Stimulated activated CD4-positive, alpha-beta T cell treated with anti-CD3 and anti-CD28 coated beads, TNF-alpha, amount 100 ng/mL, for 48 hours (primary cell): ENCODE results near the gene PAK1.
"Not testable (repeated sequence)": the region's sequence is repeated elsewhere in the genome, so short reads cannot be mapped to it uniquely, and the experiment has no call there.

Source experiments
- DNase-seq, 3 donors: peaks; one replicate each; pipeline ENCODE4 v3.0.0-alpha.2; 2020; ENCODE audit warnings: low read depth in 3 of 3

PAK1 gene

GRCh38 chr11:77473801-77474683 lies at the start of gene PAK1:
TSS of gene PAK1 (minus strand) at chr11:77474094. CDS start at chr11:77392520, 81,574 bp downstream.
- peak; percentile 61 to 80 (median 80) for DNase-seq

DNA sequence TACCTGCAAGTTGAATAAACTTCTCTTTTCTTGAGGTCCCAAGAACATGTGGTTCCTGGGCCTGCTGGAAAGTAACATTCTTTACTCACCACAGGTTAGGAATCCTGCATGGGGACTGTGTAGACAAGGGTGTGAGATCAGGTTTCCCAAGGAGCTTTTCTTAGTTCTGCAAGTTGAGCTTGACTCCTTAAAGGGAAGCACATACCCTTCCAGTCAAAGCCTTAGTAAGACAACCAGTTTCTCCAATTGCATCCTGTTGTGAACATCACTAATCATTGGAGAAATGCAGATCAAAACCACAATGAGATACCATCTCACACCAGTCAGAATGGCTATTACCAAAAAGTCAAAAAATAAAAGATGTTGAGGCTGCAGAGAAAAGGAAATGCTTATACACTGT lies 48.3 kb upstream of the PAK1 start:
- DNase-seq: no peak

DNA sequence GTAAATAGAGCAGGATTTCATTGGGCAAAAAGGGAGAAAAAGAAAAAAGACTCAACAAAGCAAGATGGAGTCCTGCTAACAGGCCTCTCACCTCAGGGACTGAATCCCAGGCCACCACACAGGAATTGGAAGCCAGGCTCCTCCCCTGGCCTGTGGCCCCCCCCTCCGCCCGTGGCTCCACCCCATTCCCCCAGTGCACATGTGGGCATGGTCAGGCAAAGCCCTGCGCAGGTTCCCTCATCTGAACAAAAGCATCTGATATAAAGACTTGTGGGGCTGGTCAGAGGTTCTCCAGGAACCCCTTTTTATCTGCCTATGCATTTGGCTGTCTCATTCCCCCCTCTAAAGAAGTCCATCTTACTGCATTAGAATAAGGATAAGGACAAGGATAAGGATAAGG lies 46.0 kb upstream of the PAK1 start:
- DNase-seq: no peak

DNA sequence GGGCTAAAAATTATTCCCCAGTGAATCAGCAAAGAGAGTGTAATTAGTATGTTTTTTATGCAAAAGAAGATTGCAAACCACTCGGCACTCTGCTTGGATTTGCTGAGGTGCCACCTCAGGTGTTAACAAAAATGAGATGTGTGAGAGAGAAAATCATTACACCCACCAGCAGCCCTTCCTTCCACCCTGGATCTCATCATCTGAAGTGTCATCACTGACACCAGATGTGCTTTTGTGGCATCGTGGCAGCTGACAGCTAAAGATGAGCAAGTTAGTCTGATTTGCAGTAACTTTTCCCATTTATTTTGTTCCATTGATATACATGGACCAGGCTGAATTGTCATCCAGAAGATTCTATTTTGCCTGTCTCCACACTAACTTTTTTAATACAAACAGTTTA lies 44.6 kb upstream of the PAK1 start:
- DNase-seq: no peak

GRCh38 chr11:77517753-77518152 lies 43.9 kb upstream of the PAK1 start:
- DNase-seq: no peak

- no peak for DNase-seq
Measured at GRCh38 chr11:77517226-77517625, 43.3 kb upstream of the PAK1 start.

DNA sequence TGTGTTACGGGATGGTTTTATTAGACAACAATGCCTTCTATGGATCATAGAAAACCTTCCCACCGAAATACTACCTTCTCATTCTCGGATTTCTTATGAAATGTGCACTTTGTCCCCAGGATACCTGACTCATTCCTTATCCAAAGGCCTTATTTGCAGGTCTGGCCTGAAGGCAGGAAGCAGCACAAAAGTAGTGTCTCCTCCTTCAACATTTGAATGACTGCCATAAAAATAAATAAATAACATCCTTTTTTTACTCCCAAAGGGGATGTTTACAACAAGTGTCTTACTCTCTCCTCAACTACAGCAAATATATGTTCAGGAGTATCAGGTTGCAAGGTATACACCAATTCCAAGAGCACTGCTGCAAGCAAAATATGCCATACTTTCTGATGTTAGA lies 41.6 kb upstream of the PAK1 start:
- no peak for DNase-seq

DNA sequence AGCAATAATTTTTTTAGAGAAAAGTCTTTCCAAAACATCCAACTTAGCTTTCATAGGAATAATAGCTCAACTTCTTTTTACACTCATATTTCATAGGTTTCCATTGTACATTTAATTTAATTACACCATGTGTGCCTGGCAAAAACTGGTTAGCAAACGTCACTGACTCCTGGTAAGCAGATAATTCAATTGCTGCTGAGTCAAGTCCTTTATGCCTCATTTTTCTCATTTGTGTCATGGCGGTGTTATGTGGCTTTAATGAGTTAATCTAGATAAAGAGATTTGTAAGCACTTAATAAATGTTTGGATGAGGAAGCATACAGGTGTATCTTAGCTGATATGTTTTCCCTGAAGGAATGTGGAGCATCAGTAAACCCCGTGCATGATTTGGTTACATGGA lies 41.2 kb upstream of the PAK1 start:
- no peak for DNase-seq

DNA sequence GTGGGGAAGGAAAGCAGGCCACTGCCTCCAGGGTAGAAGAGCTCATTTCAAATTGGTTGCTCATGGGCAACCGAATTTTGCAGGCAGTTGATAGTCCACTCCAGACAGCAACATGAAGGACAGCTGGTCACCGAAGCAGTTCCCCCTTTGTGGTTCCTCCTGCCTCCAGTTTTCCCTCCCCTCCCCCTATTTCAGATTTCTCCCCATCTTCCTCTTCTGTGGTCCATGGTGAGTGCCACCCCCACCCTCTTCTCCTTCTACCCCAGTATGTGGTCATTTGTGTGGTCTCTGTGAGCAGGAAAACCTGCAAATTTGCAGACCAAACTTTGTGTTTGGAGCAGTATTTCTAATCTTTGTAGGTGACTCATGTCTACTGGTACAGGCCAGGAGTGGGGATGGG lies 38.2 kb upstream of the PAK1 start:
- no peak for DNase-seq

- no peak for DNase-seq
Measured at GRCh38 chr11:77510851-77511250, 37.0 kb upstream of the PAK1 start.

- no peak for DNase-seq
Measured at GRCh38 chr11:77510095-77510494, 36.2 kb upstream of the PAK1 start.

DNA sequence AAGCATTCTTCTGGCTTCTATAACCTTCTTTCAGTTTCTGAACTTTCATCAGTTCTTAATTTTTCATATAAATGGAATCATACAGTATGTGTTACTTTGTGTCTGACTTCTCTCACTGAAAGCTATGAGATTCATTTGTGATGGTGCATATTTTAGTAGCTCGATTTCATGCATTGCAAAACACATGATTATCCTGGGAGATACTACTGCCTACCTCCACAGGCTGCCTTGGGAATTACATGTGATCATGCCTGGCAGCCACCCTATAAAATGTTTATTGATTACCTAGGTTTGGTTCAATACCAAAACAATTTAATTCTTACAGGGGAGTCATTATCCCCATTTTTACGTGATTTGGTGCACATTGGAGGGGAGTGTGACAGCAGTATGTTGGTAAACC lies 34.1 kb upstream of the PAK1 start:
- no peak for DNase-seq

- no peak for DNase-seq
Measured at GRCh38 chr11:77506857-77507256, 33.0 kb upstream of the PAK1 start.

DNA sequence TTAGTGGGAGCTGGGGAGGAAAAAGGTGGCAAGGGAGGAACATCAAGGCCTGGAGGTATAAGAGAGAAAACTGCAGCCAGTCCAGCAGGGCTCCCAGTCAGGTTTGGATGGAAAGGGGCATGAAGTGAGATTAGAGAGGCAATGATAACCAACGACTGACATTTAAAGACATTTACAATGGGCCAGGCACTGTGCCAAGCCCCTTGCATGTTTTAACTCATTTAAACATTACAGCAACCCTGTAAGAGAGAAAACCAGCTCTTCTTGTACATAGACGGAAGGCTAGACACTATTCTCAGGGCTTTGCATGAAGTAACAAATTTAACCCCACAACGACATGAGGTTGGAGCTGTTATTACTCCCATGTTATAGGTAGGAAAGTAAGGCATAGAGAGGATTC lies 32.1 kb upstream of the PAK1 start:
- no peak for DNase-seq

DNA sequence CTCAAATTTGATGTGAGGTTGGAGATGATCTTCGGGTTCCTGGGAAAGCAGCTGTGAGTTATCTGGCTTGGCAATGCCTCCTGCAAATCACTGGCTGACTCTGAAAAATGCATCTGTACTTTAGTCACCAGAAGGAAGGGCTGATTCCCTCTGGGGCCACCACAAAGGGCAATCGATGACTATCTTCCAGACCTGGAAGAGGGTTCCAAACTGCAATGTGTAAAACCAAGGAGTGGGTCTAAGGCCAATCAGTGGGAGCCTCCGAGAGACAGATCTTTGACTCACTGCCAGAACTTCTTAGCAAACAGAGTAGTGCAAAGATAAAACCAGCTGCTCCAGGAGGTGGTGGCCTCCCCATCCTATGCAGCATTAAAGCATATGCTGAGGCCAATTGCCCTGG lies 29.1 kb upstream of the PAK1 start:
- DNase-seq: no peak

DNA sequence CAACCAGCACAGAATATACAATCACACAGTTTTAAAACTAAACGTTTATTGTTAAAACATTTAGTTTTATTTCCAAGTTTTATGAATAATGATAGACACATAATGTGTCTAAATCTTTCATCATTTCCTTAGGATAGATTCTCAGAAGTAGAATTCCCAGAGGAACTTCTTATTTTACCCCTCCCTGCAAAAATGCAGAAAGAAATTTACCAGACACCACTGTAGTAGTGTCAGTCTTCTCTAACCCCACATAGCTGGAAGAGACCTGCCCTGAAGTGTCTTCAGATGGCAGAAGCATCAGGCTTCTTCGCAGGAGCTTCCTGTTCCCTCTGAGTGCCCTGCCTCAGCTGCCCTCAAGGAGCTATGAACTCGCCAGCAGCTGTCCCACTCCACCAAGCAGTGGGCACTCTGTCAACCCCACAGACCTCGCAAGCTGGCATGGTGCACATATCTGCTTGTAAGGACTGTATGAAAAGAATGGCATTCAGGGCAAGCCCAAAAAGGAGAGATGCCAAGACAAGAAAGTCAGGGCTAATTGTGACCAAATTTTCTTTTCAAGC lies 28.5 kb upstream of the PAK1 start:
- DNase-seq: no peak

DNA sequence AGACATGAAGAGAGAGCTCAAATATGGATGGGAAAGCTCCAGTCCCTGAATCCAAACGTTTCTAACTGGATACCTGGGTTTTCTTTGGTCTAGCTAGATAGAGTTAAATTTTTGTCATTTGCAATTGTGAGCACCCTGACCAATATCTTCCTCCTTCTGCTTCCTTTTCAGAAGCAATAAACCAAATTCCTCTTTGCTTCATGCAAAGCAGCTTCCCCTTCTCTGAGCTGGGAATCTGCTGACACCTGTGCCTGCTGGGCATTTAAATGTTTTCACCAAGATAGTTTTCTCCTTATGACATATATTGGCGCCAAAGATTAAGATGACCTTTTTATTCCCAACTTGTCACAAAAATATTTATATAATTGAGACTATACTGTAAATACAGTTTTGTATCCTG lies 27.9 kb upstream of the PAK1 start:
- DNase-seq: no peak

DNA sequence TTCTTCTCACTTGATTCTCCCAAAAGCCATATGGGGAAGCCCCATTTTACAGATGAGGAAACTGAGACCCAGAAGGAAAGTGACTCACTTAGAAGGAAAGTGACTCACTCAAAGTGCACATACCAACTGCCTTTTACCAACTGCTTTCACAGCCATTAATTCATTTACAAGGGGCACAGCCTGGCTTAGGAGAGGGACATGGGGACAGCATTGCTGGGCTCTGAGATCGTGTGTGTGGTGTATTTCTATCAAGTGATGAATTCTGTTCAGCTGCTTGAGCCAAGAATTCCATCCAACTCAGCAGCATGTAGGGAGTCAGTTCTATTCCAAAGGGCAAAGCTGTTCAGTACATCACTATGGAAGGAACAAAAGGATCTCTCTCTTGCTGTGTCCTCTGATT lies 23.5 kb upstream of the PAK1 start:
- DNase-seq: no peak

DNA sequence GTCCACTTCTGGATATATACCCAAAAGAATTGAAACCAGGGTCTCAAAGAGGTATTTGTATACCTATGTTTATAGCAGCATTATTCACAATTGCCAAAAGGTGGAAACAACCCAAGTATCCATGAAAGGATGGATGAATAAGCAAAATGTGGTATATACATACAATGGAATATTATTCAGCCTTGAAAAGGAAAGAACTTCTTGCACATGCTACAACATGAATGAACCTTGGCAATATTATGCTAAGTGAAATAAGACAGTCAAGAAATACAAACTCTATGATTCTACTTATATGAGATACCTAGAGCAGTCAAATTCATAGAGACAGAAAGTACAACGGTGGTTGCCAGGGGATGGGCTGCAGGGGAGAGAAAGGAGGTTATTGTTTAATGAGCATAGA lies 21.6 kb upstream of the PAK1 start:
- no peak for DNase-seq

DNA sequence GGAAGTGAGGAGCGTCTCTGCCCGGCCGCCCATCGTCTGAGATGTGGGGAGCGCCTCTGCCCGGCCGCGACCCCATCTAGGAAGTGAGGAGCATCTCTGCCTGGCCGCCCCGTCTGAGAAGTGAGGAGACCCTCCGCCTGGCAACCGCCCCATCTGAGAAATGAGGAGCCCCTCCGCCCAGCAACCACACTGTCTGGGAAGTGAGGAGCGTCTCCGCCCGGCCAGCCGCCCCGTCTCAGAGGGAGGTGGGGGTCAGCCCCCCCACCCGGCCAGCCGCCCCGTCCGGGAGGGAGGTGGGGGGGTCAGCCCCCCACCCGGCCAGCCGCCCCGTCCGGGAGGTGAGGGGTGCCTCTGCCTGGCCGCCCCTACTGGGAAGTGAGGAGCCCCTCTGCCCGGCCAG lies 16.1 kb upstream of the PAK1 start:
- not testable (repeated sequence) for DNase-seq

GRCh38 chr11:77487790-77488189 lies 13.9 kb upstream of the PAK1 start:
- no peak for DNase-seq

DNA sequence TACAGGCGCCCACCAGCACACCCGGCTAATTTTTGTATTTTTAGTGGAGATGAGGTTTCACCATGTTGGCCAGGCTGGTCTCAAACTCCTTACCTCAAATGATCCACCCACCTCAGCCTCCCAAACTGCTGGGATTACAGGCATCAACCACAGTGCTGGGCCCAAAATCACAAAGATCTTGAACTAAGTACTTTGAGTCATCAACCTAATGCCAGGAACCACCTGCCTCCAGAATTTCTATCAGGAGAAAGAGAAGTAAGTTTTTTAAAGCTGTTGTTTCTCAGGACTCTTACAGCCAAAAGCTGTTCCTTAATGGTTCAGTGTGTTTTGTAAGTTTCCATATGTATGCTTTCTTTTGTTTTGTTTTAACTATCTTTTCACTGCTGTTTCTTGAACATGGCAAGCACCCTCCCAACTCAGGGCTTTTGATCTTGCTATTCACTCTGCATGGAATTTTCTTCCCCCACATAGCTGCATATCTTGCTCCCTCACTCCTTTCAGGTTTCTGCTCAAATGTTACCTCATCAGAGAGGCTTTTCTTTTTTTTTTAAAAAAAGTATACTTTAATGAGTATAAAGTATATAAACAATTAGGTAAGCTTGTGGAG lies 6.0 kb upstream of the PAK1 start:
- no peak for DNase-seq

GRCh38 chr11:77475206-77475605 lies 1.3 kb upstream of the PAK1 start:
- no peak for DNase-seq
